Inflammatory macrophage (primary cell): ENCODE results near the gene APRT.

Experiments
- DNase-seq, 2 donors: peaks; one replicate each; pipeline ENCODE4 v3.0.0-alpha.2; 2020 to 2022

Gene APRT

GRCh38 chr16:88771294-88771772 lies 40.4 kb downstream of the APRT start:
- DNase-seq: no peak

- DNase-seq: peak; percentile 42 to 71
These were observed 41.1 kb downstream of the APRT start for GRCh38 chr16:88770461-88771293.

GRCh38 chr16:88769617-88770460 lies 41.9 kb downstream of the APRT start:
- no peak for DNase-seq

GRCh38 chr16:88768071-88768783 lies 43.5 kb downstream of the APRT start:
- DNase-seq: no peak

- DNase-seq: no peak
These were observed 44.1 kb downstream of the APRT start for GRCh38 chr16:88767546-88768070.

- DNase-seq: no peak
These were observed 44.8 kb downstream of the APRT start for GRCh38 chr16:88766975-88767374.

- no peak for DNase-seq
These were observed 46.8 kb downstream of the APRT start for GRCh38 chr16:88764913-88765349.

GRCh38 chr16:88764080-88764479 lies 47.6 kb downstream of the APRT start:
- no peak for DNase-seq

- DNase-seq: no peak
These were observed 48.1 kb downstream of the APRT start for GRCh38 chr16:88763502-88764053.

GRCh38 chr16:88762941-88763340 lies 48.8 kb downstream of the APRT start:
- no peak for DNase-seq

GRCh38 chr16:88762258-88762870 lies 49.4 kb downstream of the APRT start:
- no peak for DNase-seq

- DNase-seq: no peak
These were observed 49.9 kb downstream of the APRT start for GRCh38 chr16:88761830-88762229.

GRCh38 chr16:88761143-88761534 lies 50.6 kb downstream of the APRT start:
- no peak for DNase-seq

- DNase-seq: no peak
These were observed 51.1 kb downstream of the APRT start for GRCh38 chr16:88760424-88761142.

GRCh38 chr16:88759976-88760350 lies 51.8 kb downstream of the APRT start:
- no peak for DNase-seq
